Thymus (tissue), 11 donors: ENCODE results near the gene MARCHF3. TPM values are rescaled to one million over a fixed set of nuclear protein-coding genes. Genes with fewer than 3 reads are reported as not detected.

ENCODE experiments used
- DNase-seq, 9 donors: peaks; one replicate each; pipeline ENCODE4 v3.0.0-alpha.2; 2013; ENCODE audit warnings: low spot score in 9 of 9, low read depth in 6 of 9, missing footprints in 1 of 9
- H3K27ac ChIP-seq, 2 donors: one replicate each; pipeline ENCODE4 v1.5.1; 2013; ENCODE audit warnings: control low read depth in 1 of 2, low read depth in 1 of 2, low read length in 1 of 2, mild to moderate bottlenecking in 1 of 2, moderate library complexity in 1 of 2
- H3K27me3 ChIP-seq, 2 donors: one replicate each; pipeline ENCODE4 v1.5.1; 2013; ENCODE audit warnings: low read length in 1 of 2; ENCODE audit not compliant: control insufficient read depth in 2 of 2, insufficient read depth in 1 of 2
- H3K36me3 ChIP-seq, 2 donors: one replicate each; pipeline ENCODE4 v1.5.1; 2013; ENCODE audit warnings: low read length in 1 of 2, mild to moderate bottlenecking in 1 of 2, moderate library complexity in 1 of 2; ENCODE audit not compliant: control insufficient read depth in 2 of 2, insufficient read depth in 2 of 2
- H3K4me1 ChIP-seq, 2 donors: one replicate each; pipeline ENCODE4 v1.5.1; 2013; ENCODE audit warnings: low read length in 2 of 2; ENCODE audit not compliant: control insufficient read depth in 2 of 2, insufficient read depth in 2 of 2
- H3K4me3 ChIP-seq, 2 donors: one replicate each; pipeline ENCODE4 v1.5.1; 2013; ENCODE audit warnings: low read length in 2 of 2, control low read depth in 1 of 2, mild to moderate bottlenecking in 1 of 2
- H3K9me3 ChIP-seq, 2 donors: one replicate each; pipeline ENCODE4 v1.5.1; 2013; ENCODE audit warnings: low read length in 1 of 2, mild to moderate bottlenecking in 1 of 2; ENCODE audit not compliant: control insufficient read depth in 2 of 2, insufficient read depth in 1 of 2
- WGBS: extraction: QIAGEN DNeasy Blood & Tissue Kit; methylation state at CpG from one replicate; pipeline ENCODE4 v1.1.7; 2013; 5-methylcytosine and 5-hydroxymethylcytosine counted together
- polyA plus RNA-seq: library from polyadenylated mRNA; stranded (reverse); fragments of 200-250 nt; gene quantifications from one replicate; pipeline ENCODE4 v1.2.3, GENCODE V29; 2013
- total RNA-seq: library from RNA; stranded (reverse); fragments of 120-200 nt; gene quantifications from one replicate; pipeline ENCODE4 v1.2.4, GENCODE V29; 2013
- donor health status: healthy.

MARCHF3 gene
- total and polyA plus RNA-seq, 2 donors: 5.0 to 5.1 TPM

- Histone ChIP-seq H3K9me3 (no peaks in the 10 kb centered on the region), H3K27ac (no peak overlapping the region), H3K27me3 (no peaks in the 10 kb centered on the region), H3K36me3 (no peaks in the 10 kb centered on the region), H3K4me1 (peaks cover 0 to 21% of the 10 kb centered on the region in 2 donors), H3K4me3 (no peak overlapping the region)
- DNase-seq: no peak
- WGBS: 85% methylated on average over 6 of the region's 6 CpGs
These were observed 57.2 kb downstream of the MARCHF3 start for GRCh38 chr5:126973193-126973592.

GRCh38 chr5:126972062-126972895 is 58.1 kb downstream of the MARCHF3 start:
- no peaks in the 10 kb centered on the region for H3K36me3 ChIP-seq
- peak in 6 of 9 donors; percentile 13 to 65 (median 35) for DNase-seq
- no peak overlapping the region for H3K4me3 ChIP-seq
- WGBS: 19% methylated on average over 4 of the region's 4 CpGs
- H3K27me3 ChIP-seq: no peaks in the 10 kb centered on the region
- H3K27ac ChIP-seq: peak overlapping the region; percentile 43 to 48
- H3K4me1 ChIP-seq: peaks cover 0 to 21% of the 10 kb centered on the region in 2 donors
- H3K9me3 ChIP-seq: no peaks in the 10 kb centered on the region

DNA sequence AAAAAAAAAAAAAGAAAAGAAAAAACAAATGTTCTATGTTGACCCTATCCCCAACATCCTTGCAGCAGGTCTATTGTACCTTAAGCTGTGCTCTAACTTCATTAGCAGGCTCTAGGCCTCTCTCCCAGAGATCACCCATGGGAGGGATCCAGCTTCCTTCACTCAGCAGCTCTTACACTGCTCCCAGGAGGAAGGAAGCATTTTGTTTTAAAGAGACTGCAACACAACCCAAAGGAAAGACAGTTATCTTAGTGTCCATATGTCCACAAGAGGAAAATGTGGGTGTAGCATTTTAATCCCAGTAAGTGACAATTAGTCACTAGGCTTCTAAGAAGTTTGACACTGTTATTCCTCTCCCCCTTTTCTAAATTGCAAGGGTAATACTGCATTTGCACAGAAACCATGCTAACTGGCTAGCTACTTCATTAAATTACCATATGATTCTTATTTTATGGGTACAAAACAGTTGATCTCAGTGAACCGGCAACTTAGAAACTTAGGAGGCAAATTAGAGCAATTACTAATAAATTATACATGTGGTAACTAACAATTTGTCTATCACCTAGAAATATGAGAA is 58.8 kb downstream of the MARCHF3 start:
- Histone ChIP-seq H3K4me3 (no peak overlapping the region), H3K36me3 (no peaks in the 10 kb centered on the region), H3K27ac (no peak overlapping the region), H3K27me3 (no peaks in the 10 kb centered on the region), H3K4me1 (peaks cover 0 to 21% of the 10 kb centered on the region in 2 donors), H3K9me3 (no peaks in the 10 kb centered on the region)
- DNase-seq: no peak
- WGBS: 93% methylated on average over 1 of the region's 1 CpG

- 83% methylated on average over 2 of the region's 2 CpGs for WGBS
- Histone ChIP-seq H3K27me3 (no peaks in the 10 kb centered on the region), H3K9me3 (no peaks in the 10 kb centered on the region), H3K4me3 (no peak overlapping the region), H3K36me3 (no peaks in the 10 kb centered on the region), H3K27ac (no peak overlapping the region), H3K4me1 (peaks cover 0 to 21% of the 10 kb centered on the region in 2 donors)
- no peak for DNase-seq
These were observed 59.8 kb downstream of the MARCHF3 start for GRCh38 chr5:126970517-126971017.

GRCh38 chr5:126969548-126969947 is 60.8 kb downstream of the MARCHF3 start:
- DNase-seq: peak in 1 of 9 donors; percentile 23
- H3K4me3 ChIP-seq: no peak overlapping the region
- peaks cover 0 to 21% of the 10 kb centered on the region in 2 donors for H3K4me1 ChIP-seq
- H3K27ac ChIP-seq: no peak overlapping the region
- 60% methylated on average over 2 of the region's 2 CpGs for WGBS
- no peaks in the 10 kb centered on the region for H3K27me3 ChIP-seq
- no peaks in the 10 kb centered on the region for H3K9me3 ChIP-seq
- no peaks in the 10 kb centered on the region for H3K36me3 ChIP-seq

DNA sequence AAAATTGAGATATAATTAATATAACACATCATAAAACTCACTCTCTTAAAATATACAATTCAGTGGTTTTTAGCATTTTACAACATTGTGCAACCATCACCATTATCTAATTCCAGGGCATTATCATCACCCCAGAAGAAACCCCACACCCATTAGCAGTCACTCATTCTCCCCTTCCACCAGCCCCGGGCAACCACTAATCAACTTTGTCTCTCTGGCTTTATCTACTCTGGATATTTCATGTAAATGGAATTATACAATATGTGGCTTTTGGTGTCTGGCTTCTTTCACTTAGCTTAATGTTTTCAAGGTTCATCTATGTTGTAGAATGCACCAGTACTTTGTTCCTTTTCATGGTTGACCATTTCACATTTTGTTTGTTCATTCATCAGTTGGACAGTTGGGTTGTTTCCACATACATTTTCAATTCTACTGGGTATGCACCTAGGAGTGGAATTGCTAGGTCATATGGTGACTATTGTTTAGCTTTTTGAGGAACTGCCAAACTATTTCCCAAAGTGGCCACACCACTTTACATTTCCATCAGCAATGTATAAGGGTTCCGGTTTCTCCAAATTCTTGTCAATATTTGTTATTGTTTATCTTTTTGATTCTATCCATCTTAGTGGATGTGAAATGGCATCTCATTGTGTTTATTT is 62.4 kb downstream of the MARCHF3 start:
- H3K9me3 ChIP-seq: no peaks in the 10 kb centered on the region
- no peak overlapping the region for H3K27ac ChIP-seq
- H3K4me3 ChIP-seq: no peak overlapping the region
- over 99% methylated on average over 2 of the region's 2 CpGs for WGBS
- no peaks in the 10 kb centered on the region for H3K36me3 ChIP-seq
- H3K4me1 ChIP-seq: peaks cover 0 to 16% of the 10 kb centered on the region in 2 donors
- DNase-seq: no peak
- H3K27me3 ChIP-seq: no peaks in the 10 kb centered on the region

GRCh38 chr5:126965487-126965886 is 64.9 kb downstream of the MARCHF3 start:
- no peaks in the 10 kb centered on the region for H3K27me3 ChIP-seq
- no peak overlapping the region for H3K4me3 ChIP-seq
- H3K36me3 ChIP-seq: no peaks in the 10 kb centered on the region
- no peaks in the 10 kb centered on the region for H3K9me3 ChIP-seq
- DNase-seq: no peak
- H3K4me1 ChIP-seq: peaks cover 0 to 7% of the 10 kb centered on the region in 2 donors
- H3K27ac ChIP-seq: no peak overlapping the region

DNA sequence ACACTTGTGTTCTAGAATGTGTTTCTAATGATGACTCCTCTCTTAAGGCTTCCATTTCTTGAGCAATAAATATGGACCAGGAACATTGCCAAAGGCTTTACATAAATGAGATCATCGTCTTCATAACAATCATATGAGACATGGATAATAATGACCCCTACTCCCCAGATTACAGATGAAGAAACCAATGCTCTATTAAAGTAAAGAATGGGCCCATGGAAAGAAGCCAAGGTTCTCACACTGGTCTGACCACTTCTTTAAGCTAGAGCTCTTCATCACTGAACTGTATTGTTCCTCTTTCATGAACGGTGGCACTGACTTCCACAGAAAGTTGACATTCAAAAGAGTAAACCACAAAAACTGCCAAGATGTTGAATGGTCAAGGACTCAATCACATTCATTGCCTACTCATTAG is 65.3 kb downstream of the MARCHF3 start:
- no peaks in the 10 kb centered on the region for H3K27me3 ChIP-seq
- H3K27ac ChIP-seq: no peak overlapping the region
- peaks cover 0 to 6% of the 10 kb centered on the region in 2 donors for H3K4me1 ChIP-seq
- no peaks in the 10 kb centered on the region for H3K9me3 ChIP-seq
- WGBS: 55% methylated on average over 2 of the region's 2 CpGs
- no peaks in the 10 kb centered on the region for H3K36me3 ChIP-seq
- no peak overlapping the region for H3K4me3 ChIP-seq
- no peak for DNase-seq

- no peak overlapping the region for H3K4me3 ChIP-seq
- no peaks in the 10 kb centered on the region for H3K4me1 ChIP-seq
- no peaks in the 10 kb centered on the region for H3K36me3 ChIP-seq
- no peaks in the 10 kb centered on the region for H3K27me3 ChIP-seq
- 98% methylated on average over 2 of the region's 2 CpGs for WGBS
- H3K27ac ChIP-seq: no peak overlapping the region
- no peak for DNase-seq
- H3K9me3 ChIP-seq: no peaks in the 10 kb centered on the region
These were observed 66.5 kb downstream of the MARCHF3 start for GRCh38 chr5:126963822-126964375.
